C4-2B (cell line): ENCODE results near the gene LAMTOR3.

Experiments used
- H3K27ac ChIP-seq: fragments of 450-650 bp; 2 replicates; pipeline ENCODE4 v1.5.1; 2017
- ZFX ChIP-seq: fragments of 450-650 bp; IDR thresholded peaks from 2 replicates; pipeline ENCODE4 v1.6.1; 2017
- TF ChIP-seq, protein P1 (sequence below): fragments of 450-650 bp; conservative IDR thresholded peaks from 2 replicates; pipeline ENCODE4 v1.5.1; 2017; ENCODE audit warnings: mild to moderate bottlenecking

Gene LAMTOR3

DNA sequence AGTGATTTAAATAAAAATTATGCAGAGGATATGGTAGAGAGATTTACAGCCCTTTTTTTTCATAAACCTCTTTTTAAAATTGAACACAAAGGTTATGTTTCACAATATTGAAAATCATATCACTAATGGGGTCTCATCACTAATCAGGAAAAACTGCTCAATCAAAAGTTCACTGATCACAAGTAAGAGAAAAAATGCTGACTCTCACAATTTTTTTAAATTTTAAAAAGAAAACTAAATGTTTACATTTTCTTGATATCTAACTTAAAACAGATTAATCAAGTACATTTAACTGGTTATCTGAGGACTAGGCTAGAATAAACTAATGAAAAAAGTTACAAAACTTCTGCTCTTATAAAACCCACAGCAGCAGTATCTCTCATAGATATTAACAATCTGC, 8.5 kb downstream of the LAMTOR3 start:
- no peak overlapping the region for H3K27ac ChIP-seq
- TF ChIP-seq, protein P1, sequence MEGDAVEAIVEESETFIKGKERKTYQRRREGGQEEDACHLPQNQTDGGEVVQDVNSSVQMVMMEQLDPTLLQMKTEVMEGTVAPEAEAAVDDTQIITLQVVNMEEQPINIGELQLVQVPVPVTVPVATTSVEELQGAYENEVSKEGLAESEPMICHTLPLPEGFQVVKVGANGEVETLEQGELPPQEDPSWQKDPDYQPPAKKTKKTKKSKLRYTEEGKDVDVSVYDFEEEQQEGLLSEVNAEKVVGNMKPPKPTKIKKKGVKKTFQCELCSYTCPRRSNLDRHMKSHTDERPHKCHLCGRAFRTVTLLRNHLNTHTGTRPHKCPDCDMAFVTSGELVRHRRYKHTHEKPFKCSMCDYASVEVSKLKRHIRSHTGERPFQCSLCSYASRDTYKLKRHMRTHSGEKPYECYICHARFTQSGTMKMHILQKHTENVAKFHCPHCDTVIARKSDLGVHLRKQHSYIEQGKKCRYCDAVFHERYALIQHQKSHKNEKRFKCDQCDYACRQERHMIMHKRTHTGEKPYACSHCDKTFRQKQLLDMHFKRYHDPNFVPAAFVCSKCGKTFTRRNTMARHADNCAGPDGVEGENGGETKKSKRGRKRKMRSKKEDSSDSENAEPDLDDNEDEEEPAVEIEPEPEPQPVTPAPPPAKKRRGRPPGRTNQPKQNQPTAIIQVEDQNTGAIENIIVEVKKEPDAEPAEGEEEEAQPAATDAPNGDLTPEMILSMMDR: no peak
- TF ChIP-seq ZFX: no peak

DNA sequence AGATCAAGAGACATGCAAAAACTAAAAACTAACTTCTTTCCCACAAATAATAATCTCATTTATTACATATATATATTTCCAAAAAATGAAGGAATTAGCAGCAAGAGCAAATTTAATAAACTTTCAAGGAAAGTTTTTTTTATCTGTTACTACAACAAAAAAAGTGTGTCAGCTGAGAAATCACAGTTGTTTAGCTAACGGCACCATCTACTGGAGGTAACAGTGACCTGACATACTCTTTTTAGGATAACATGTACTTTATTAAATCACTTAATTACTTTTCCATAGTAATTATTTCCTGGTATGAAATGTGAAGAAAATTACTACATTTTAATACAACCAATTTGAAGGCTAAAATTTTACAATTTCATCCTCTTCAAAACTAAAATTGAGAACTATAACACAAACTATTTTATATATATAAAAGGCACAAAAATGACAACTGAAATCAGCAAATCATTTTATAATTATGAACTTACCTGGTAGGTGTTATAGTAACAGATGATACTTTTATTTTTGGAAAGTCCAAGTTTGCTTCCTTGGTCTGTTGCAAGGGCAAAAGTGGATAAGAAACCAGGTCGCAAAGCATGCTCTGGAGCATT, 9.1 kb downstream of the LAMTOR3 start:
- TF ChIP-seq, protein P1: peak; percentile 70
- TF ChIP-seq ZFX: no peak
- H3K27ac ChIP-seq: no peak overlapping the region

DNA sequence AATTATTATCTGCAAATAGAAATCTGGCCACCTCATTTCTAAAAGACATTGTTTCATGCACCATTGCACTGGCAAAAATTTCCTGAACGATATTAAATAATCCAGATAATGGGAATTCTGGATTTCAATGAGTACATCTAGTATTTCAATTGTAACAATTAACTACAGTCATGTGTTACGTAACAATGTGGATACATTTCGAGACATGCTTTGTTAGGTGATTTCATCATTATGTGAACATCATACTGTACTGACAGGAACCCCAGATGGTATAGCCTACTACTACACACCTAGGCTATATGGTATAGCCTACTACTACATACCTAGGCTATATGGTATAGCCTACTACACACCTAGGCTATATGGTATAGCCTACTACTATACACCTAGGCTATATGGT, 14.8 kb downstream of the LAMTOR3 start:
- TF ChIP-seq, protein P1: no peak
- TF ChIP-seq ZFX: no peak
- H3K27ac ChIP-seq: no peak overlapping the region

DNA sequence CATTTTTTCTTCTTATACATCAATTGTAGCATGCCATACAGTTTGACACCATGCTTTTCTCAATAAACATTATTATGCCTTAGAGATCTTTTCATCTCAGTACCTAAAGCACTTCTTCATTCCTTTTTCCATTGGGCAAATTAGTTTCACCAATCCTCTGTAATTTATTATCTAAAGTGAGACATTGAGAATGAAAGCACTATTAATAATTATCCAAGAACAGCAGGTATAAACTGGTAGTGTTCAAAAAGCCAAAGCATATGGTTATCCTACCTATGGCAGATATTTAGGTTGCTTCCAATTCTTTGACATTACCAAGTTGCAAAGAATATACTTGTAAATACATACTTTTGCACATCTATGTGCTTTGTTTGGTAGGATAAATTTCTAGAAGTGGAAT, 15.6 kb downstream of the LAMTOR3 start:
- H3K27ac ChIP-seq: no peak overlapping the region
- TF ChIP-seq, protein P1: no peak
- TF ChIP-seq ZFX: no peak

DNA sequence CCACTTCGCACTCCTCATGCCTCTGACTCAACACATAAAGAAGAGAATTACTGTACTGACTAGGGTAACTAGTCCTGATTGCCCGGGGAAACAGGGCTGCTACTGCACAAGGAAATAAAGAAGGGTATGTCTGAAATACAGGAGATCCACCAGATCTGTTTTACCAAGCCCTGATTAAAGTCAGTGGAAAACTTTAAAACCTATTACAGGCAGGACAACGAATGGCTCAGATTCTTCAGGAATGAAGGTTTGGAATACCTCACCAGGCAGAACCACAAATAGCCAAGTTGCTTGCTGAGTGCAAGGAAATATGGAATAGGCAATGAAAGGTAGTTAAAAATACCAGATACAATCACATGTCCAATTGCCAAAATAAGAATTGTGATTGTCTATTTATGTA, 17.3 kb downstream of the LAMTOR3 start:
- no peak for TF ChIP-seq ZFX
- TF ChIP-seq, protein P1: no peak
- no peak overlapping the region for H3K27ac ChIP-seq

DNA sequence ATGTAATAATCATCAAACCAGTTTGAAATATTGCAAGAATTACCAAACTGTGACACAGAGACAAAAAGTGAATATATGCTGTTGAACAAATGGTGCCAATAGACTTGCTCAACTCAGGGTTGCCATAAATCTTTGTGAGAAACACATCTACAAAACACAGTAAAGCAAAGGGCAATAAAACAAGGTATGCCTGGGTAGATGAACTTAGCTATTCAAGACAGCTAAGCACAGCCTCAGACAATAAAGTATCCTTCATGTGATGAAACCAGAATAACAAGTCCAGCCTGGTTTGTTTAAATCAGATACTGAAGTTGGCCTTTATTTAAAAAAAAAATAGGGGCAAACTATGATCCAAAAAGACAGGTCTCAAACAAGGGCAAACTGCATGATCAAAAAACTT, 19.2 kb downstream of the LAMTOR3 start:
- no peak overlapping the region for H3K27ac ChIP-seq
- TF ChIP-seq, protein P1: no peak
- TF ChIP-seq ZFX: no peak

DNA sequence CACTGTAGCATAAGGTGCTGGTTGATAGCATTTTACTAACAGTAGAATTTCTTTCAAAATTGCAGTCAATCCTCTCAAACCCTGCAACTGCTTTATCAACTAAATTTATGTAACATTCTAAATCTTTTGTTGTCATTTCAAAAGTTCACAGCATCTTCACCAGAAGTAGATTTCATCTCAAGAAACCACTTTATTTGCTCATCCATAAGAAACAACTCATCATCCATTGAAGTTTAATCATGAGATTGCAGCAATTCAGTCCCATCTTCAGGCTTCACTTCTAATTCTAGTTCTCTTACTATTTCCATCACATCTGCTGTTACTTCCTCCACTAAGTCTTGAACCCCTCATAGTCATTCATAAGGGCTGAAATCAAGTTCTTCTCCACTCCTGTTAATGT, 21.7 kb downstream of the LAMTOR3 start:
- TF ChIP-seq ZFX: no peak
- TF ChIP-seq, protein P1: no peak
- no peak overlapping the region for H3K27ac ChIP-seq
